Stimulated activated CD4-positive, alpha-beta T cell treated with anti-CD3 and anti-CD28 coated beads, Interleukin-12 subunit alpha, Interleukin-12 subunit beta, amount 100 ng/mL, for 4 hours (primary cell): ENCODE measurements around the gene DUOX1.

Experiments used
- DNase-seq: peaks from one replicate; pipeline ENCODE4 v3.0.0-alpha.2; 2020

DUOX1 gene

GRCh38 chr15:45169608-45170480, 40.0 kb downstream of the DUOX1 start:
- DNase-seq, result no peak

- DNase-seq, result no peak
These were observed 42.1 kb downstream of the DUOX1 start for GRCh38 chr15:45171912-45172311.

GRCh38 chr15:45174069-45174468, 44.3 kb downstream of the DUOX1 start:
- no peak for DNase-seq

- no peak for DNase-seq
These were observed 44.8 kb downstream of the DUOX1 start for GRCh38 chr15:45174577-45174976.

- no peak for DNase-seq
These were observed 47.5 kb downstream of the DUOX1 start for GRCh38 chr15:45177285-45177684.

GRCh38 chr15:45179221-45179985, 49.6 kb downstream of the DUOX1 start:
- DNase-seq, result peak; percentile 55

GRCh38 chr15:45180201-45180600, 50.4 kb downstream of the DUOX1 start:
- no peak for DNase-seq

GRCh38 chr15:45180648-45181436, 51.0 kb downstream of the DUOX1 start:
- no peak for DNase-seq

- DNase-seq, result no peak
These were observed 51.9 kb downstream of the DUOX1 start for GRCh38 chr15:45181491-45182285.

- no peak for DNase-seq
These were observed 53.2 kb downstream of the DUOX1 start for GRCh38 chr15:45182996-45183395.

GRCh38 chr15:45183511-45183910, 53.7 kb downstream of the DUOX1 start:
- no peak for DNase-seq

- no peak for DNase-seq
These were observed 54.8 kb downstream of the DUOX1 start for GRCh38 chr15:45184562-45185041.

GRCh38 chr15:45185069-45185779, 55.4 kb downstream of the DUOX1 start:
- DNase-seq, result no peak

- DNase-seq, result no peak
These were observed 56.3 kb downstream of the DUOX1 start for GRCh38 chr15:45185903-45186770.

GRCh38 chr15:45186771-45187577, 57.2 kb downstream of the DUOX1 start:
- no peak for DNase-seq

GRCh38 chr15:45187578-45187893, 57.7 kb downstream of the DUOX1 start:
- DNase-seq, result no peak

GRCh38 chr15:45187894-45188830, 58.4 kb downstream of the DUOX1 start, which contains the start of gene SHF:
SHF (minus strand) TSS chr15:45187966; CDS start chr15:45187951, 15 bp downstream.
- DNase-seq, result peak; percentile 73

GRCh38 chr15:45197512-45197911, 67.7 kb downstream of the DUOX1 start:
- no peak for DNase-seq
